ENCODE measurements around the gene CDK5RAP2. TPM values are rescaled to one million over a fixed set of nuclear protein-coding genes. Genes with fewer than 3 reads are reported as not detected.

Gene CDK5RAP2
- total RNA-seq, 2 donors from 2014 or later: 31.9 to 45.8 TPM

DNA sequence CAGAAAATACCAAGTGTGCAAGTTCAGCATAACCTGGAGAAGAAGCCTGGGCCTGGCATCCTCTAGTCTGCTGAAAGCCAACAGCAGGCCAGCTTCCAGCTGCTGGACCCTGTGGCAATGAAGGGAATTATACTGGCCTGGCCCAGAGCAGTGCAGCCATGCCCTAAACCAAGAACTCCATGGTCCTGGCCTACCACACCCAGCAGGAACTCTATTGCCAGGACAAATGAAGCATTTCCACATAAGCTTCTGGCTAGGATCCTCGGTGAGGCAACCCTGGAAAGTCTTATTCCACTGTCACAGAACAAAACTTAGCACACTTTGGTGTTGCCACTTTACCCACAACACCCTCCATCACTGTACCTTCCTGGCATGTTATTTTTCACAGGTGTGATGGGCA is 35.5 kb downstream of the CDK5RAP2 start:
- no peak for DNase-seq
- H3K4me1 ChIP-seq: no peaks in the 10 kb centered on the region
- no peak overlapping the region for H3K9ac ChIP-seq (ENCODE audit: low read depth in 2 of 2, low read length in 2 of 2)
- TF ChIP-seq CTCF (IDR thresholded peaks at IDR 0.05): no peak
- H3K4me3 ChIP-seq: no peak overlapping the region
- H3K36me3 ChIP-seq: no peaks in the 10 kb centered on the region
- H3K27ac ChIP-seq: no peak overlapping the region
- intact Hi-C loops (cut with DNase I): no loop called here
- no peaks in the 10 kb centered on the region for H3K27me3 ChIP-seq
- no peaks in the 10 kb centered on the region for H3K9me3 ChIP-seq

DNA sequence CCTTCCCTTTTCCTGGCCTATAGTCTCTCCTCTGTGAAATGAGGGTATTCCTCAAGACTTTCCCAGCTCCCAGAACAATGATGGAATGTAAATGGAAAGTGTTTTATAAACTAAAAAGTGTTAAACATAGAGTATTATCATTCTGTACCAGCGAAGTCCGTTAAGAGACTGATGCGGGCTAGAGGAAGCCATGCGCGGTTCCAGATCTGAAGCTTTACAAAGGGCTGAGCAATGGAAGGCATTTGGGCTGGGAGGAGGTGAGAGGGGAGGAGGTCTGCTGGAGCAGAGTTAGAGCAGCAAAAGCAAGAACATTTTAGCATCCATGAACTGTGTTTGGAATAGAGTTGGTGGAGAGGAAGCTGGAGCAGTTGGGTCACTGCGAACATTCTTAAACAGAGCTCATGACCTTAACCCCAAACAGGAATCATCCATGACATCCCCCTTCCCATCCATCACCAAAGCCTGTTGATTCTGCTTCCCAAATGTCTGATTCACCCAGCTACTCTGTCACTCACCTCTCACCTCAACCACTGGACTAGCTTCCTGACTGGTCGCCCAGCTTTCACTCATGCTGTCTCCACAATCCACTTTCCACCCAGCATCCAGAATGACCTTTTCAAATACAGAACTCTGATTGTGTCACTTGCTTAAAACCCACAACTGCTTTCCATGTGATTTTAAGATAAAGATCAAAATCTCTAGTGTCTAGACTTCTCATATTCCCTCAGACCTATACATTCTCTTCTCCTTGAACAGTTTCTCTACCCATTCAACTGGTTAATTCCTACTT is 37.1 kb downstream of the CDK5RAP2 start:
- intact Hi-C loops (cut with DNase I): no loop called here
- Histone ChIP-seq H3K9ac (ENCODE audit: low read depth in 2 of 2, low read length in 2 of 2) (no peak overlapping the region), H3K36me3 (peaks cover 3% of the 10 kb centered on the region), H3K27ac (no peak overlapping the region), H3K9me3 (no peaks in the 10 kb centered on the region), H3K27me3 (no peaks in the 10 kb centered on the region), H3K4me1 (no peaks in the 10 kb centered on the region), H3K4me3 (no peak overlapping the region)
- DNase-seq: no peak
- no peak for TF ChIP-seq CTCF (IDR thresholded peaks at IDR 0.05)

- no peak overlapping the region for H3K4me3 ChIP-seq
- no peak for DNase-seq
- intact Hi-C loops (cut with DNase I): no loop called here
- no peak for TF ChIP-seq CTCF (IDR thresholded peaks at IDR 0.05)
- no peaks in the 10 kb centered on the region for H3K4me1 ChIP-seq
- H3K27ac ChIP-seq: no peak overlapping the region
- no peaks in the 10 kb centered on the region for H3K27me3 ChIP-seq
- no peaks in the 10 kb centered on the region for H3K9me3 ChIP-seq
- peaks cover 4% of the 10 kb centered on the region for H3K36me3 ChIP-seq
- no peak overlapping the region for H3K9ac ChIP-seq (ENCODE audit: low read depth in 2 of 2, low read length in 2 of 2)
Observed at GRCh38 chr9:120541921-120542320, 38.0 kb downstream of the CDK5RAP2 start.

DNA sequence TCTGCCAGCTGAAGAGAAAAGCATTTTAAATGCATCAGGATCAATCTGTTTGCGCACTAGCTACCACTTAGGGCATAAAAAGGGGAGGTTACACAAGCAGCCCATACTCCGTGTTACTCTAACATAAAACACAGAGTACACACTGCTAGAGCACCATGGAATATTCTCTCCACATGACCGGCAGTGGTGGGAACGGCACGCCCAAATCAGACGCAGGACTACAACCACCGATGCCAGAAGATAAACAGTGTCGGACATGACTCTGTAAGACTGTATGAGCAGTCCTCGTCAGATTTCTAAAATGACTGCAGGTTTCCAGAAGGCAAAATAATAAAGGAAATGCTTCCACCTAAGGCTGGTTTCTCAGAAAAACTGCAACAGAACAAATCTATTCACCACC is 40.0 kb downstream of the CDK5RAP2 start:
- H3K4me3 ChIP-seq: no peak overlapping the region
- no peak overlapping the region for H3K9ac ChIP-seq (ENCODE audit: low read depth in 2 of 2, low read length in 2 of 2)
- H3K9me3 ChIP-seq: no peaks in the 10 kb centered on the region
- intact Hi-C loops (cut with DNase I): no loop called here
- no peaks in the 10 kb centered on the region for H3K27me3 ChIP-seq
- no peak overlapping the region for H3K27ac ChIP-seq
- no peak for DNase-seq
- H3K4me1 ChIP-seq: no peaks in the 10 kb centered on the region
- H3K36me3 ChIP-seq: peaks cover 4% of the 10 kb centered on the region
- no peak for TF ChIP-seq CTCF (IDR thresholded peaks at IDR 0.05)

- no peak for TF ChIP-seq CTCF (IDR thresholded peaks at IDR 0.05)
- Histone ChIP-seq H3K4me1 (no peaks in the 10 kb centered on the region), H3K4me3 (no peak overlapping the region), H3K9ac (ENCODE audit: low read depth in 2 of 2, low read length in 2 of 2) (no peak overlapping the region), H3K36me3 (peaks cover 4% of the 10 kb centered on the region), H3K9me3 (no peaks in the 10 kb centered on the region), H3K27me3 (no peaks in the 10 kb centered on the region), H3K27ac (no peak overlapping the region)
- intact Hi-C loops (cut with DNase I): no loop called here
- no peak for DNase-seq
Observed at GRCh38 chr9:120538339-120538738, 41.6 kb downstream of the CDK5RAP2 start.
